ENCODE measurements around the gene CCDC187. TPM values are rescaled to one million over a fixed set of nuclear protein-coding genes. Genes with fewer than 3 reads are reported as not detected.
A peak's percentile ranks its signal among the peaks of the same experiment; 100 is the strongest.

CCDC187 gene
- total and polyA plus RNA-seq, 8 donors: 0.12 to 2.8 (median 0.45) TPM; not detected in 1

GRCh38 chr9:136225748-136226679 is 77.9 kb downstream of the CCDC187 start:
- peak; percentile 74 to 83 for DNase-seq
- H3K9me3 ChIP-seq: no peaks in the 10 kb centered on the region
- no peak overlapping the region for H3K4me3 ChIP-seq
- intact Hi-C loops (cut with DNase I; ENCODE audit: low total_unique reads): no loop called here
- peak overlapping the region in 1 of 5 donors; percentile 59 for H3K27ac ChIP-seq
- WGBS, 5 donors: 69 to 78% (median 75%) methylated on average over 23 to 30 of the region's 30 CpGs
- peaks cover 11 to 53% (median 42%) of the 10 kb centered on the region in 4 donors for H3K36me3 ChIP-seq
- H3K27me3 ChIP-seq: no peaks in the 10 kb centered on the region
- TF ChIP-seq CTCF (IDR thresholded peaks at IDR 0.05): peak in 5 of 7 experiments; percentile 50 to 77 (median 67)
- TF ChIP-seq EP300 (IDR thresholded peaks at IDR 0.05): no peak
- no peaks in the 10 kb centered on the region for H3K4me1 ChIP-seq

GRCh38 chr9:136225366-136225747 is 78.5 kb downstream of the CCDC187 start:
- Histone ChIP-seq H3K9me3 (no peaks in the 10 kb centered on the region), H3K4me1 (no peaks in the 10 kb centered on the region), H3K4me3 (no peak overlapping the region), H3K27ac (peak overlapping the region in 1 of 5 donors; percentile 59), H3K27me3 (no peaks in the 10 kb centered on the region), H3K36me3 (peaks cover 12 to 54% (median 48%) of the 10 kb centered on the region in 4 donors)
- no peak for TF ChIP-seq POLR2AphosphoS5 (IDR thresholded peaks at IDR 0.05)
- TF ChIP-seq EP300 (IDR thresholded peaks at IDR 0.05): no peak
- no peak for TF ChIP-seq CTCF (IDR thresholded peaks at IDR 0.05)
- TF ChIP-seq POLR2A (IDR thresholded peaks at IDR 0.05): no peak
- WGBS, 5 donors: 80 to 86% (median 85%) methylated on average over 19 of the region's 19 CpGs
- intact Hi-C loops (cut with DNase I; ENCODE audit: low total_unique reads): no loop called here
- DNase-seq: no peak

GRCh38 chr9:136223871-136224640 is 79.8 kb downstream of the CCDC187 start:
- WGBS, 5 donors: 93 to 97% (median 94%) methylated on average over 25 to 30 of the region's 30 CpGs
- DNase-seq: no peak
- Histone ChIP-seq H3K27me3 (no peaks in the 10 kb centered on the region), H3K9me3 (no peaks in the 10 kb centered on the region), H3K36me3 (peaks cover 12 to 65% (median 59%) of the 10 kb centered on the region in 4 donors), H3K27ac (peak overlapping the region in 1 of 5 donors; percentile 59), H3K4me3 (no peak overlapping the region), H3K4me1 (no peaks in the 10 kb centered on the region)
- TF ChIP-seq POLR2AphosphoS5 (IDR thresholded peaks at IDR 0.05) (no peak), EP300 (IDR thresholded peaks at IDR 0.05) (no peak), POLR2A (IDR thresholded peaks at IDR 0.05) (no peak), CTCF (IDR thresholded peaks at IDR 0.05) (no peak)
- intact Hi-C loops (cut with DNase I; ENCODE audit: low total_unique reads): no loop called here

DNA sequence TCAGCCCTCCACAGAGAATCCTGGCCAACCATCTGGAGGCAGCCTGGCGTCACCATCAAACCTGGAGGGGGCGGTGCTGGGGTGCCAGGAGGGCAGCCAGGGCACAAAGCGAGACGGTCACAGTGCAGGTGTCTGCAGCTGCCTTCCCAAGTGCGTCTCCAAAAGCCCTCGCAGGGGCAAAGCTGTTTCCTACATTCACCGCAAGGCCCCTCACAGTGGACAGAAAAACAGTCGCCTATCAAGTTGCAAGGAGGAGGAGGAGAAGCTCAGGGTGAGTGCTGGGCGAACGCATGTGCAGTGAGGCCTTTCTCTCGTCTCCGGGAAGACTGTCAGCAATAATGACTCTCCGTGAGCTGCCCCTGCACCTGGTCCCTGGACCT is 81.0 kb downstream of the CCDC187 start:
- peaks cover 20 to 76% (median 70%) of the 10 kb centered on the region in 4 donors for H3K36me3 ChIP-seq
- no peak overlapping the region for H3K4me3 ChIP-seq
- H3K4me1 ChIP-seq: no peaks in the 10 kb centered on the region
- no peaks in the 10 kb centered on the region for H3K9me3 ChIP-seq
- 91 to 96% (median 93%) methylated on average over 11 to 13 of the region's 13 CpGs for WGBS, 5 donors
- intact Hi-C loops (cut with DNase I; ENCODE audit: low total_unique reads): no loop called here
- DNase-seq: no peak
- no peaks in the 10 kb centered on the region for H3K27me3 ChIP-seq
- TF ChIP-seq CTCF (IDR thresholded peaks at IDR 0.05) (no peak), POLR2A (IDR thresholded peaks at IDR 0.05) (no peak), EP300 (IDR thresholded peaks at IDR 0.05) (no peak), POLR2AphosphoS5 (IDR thresholded peaks at IDR 0.05) (no peak)
- no peak overlapping the region for H3K27ac ChIP-seq
